HG03558 (cell line): ENCODE results near the gene IKZF3.
"Not testable (repeated sequence)": the region's sequence is repeated elsewhere in the genome, so short reads cannot be mapped to it uniquely, and the experiment has no call there.

ENCODE experiments used
- ATAC-seq: cut with Tn5 transposase; IDR thresholded peaks from one replicate; pipeline ENCODE4 v1.9.1; 2021; ENCODE audit warnings: moderate number of reproducible peaks; ENCODE audit not compliant: unreplicated experiment; ENCODE audit errors: extremely low read depth

The IKZF3 gene

DNA sequence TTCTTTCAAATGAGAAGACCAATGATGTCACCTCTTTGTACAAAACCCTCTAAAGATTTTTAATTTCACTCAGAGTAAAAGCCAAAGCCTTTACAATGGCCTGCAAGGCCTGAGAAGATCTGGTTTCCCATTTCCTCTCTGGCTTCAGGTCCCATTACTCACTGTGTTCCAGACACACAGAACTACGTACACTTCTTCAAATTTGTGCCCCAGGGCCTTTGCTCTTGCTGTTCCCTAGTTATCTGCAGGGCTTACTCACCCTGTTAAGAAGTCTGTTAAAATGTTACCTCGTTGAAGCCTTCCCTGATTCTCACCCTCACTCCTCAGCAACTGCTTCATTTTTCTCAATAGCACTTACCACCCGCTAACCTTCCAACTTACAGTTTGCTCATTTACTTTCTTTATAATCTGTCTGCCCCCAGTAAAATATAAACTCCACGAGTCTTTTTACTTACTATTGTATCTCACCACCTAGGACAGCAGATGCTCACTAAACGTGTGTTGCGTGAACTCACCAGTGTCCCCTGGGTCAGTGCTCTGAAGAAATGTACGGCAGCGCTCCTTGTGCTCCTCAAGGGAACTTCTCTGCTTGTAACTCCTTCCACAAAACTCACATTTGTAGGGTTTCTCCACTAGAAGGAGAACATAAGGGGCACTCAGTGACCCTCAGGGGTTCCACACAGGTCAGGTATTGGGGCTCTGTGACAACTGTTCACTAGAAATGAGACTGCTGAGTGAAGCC lies 76.2 kb downstream of the IKZF3 start:
- no peak for ATAC-seq

DNA sequence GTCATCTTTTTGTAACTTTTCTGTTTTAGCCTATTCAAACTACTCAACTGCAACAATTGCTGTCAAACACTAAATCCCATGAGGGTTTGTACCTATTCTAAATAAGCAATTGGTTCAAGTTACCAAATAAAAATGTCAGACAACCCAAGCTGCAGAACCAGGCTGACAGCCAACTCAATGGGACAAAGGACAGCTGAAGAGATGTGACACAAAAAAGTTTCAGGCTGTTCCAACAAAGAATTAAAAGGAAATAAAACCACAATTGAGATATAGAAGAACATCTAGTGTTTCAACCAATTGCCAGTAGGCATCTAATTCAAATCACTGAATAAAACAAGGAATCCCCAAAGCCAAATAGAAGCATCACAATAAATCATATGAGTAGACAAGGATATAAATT lies 77.1 kb downstream of the IKZF3 start:
- ATAC-seq = no peak

DNA sequence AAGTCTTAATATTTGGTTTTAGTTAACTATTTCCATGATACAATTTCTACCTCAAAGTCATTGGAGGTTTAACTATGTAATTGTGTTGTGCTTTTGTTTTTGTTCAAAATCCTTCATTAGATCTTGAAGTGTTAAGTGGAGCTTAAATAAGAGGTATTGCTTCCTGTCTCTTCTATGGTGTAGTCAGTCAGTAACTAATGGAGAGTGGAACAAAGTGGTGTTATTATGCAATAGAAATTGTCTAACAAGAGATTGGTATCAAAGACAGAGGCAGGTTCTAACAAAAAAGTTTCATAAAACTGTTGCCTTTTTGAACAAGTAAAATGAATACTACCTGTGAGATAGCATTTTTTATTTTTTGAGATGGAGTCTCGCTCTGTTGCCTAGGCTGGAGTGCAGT lies 81.1 kb downstream of the IKZF3 start:
- ATAC-seq = no peak

DNA sequence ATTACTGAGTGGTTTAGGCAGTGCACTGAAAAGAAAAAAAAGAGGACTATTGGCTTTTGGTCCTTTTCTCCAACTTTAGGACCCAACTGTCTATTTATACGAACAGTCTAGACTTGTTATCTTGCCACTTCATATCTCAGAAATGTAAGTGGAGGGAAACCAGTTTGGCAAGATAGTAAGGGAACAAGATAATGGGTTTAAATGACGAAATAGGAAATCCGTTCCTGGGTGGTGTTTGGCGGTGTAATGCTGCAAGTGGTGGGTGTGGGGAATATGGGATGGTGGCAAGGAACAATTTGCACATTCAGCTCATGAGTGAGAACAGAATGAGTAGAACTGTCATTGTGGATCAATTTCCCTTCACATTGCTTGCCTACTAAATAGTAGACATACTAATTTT lies 81.6 kb downstream of the IKZF3 start:
- no peak for ATAC-seq

DNA sequence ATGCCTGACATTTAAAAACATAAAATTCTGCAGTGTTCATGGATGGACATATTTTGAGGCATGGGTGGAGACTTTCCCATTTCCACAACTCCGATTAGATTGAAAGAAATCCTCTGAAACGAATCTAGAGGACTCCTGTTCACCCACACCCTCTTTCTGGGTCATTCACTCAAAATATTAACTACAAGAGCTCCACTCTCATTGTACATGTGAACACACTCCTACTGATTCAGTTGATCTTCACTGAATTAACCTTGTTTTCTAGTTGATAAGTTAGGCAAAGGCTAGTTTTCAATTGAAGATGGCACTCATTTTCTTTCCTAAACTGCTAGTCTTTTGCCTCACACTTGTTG lies 82.3 kb downstream of the IKZF3 start:
- no peak for ATAC-seq

DNA sequence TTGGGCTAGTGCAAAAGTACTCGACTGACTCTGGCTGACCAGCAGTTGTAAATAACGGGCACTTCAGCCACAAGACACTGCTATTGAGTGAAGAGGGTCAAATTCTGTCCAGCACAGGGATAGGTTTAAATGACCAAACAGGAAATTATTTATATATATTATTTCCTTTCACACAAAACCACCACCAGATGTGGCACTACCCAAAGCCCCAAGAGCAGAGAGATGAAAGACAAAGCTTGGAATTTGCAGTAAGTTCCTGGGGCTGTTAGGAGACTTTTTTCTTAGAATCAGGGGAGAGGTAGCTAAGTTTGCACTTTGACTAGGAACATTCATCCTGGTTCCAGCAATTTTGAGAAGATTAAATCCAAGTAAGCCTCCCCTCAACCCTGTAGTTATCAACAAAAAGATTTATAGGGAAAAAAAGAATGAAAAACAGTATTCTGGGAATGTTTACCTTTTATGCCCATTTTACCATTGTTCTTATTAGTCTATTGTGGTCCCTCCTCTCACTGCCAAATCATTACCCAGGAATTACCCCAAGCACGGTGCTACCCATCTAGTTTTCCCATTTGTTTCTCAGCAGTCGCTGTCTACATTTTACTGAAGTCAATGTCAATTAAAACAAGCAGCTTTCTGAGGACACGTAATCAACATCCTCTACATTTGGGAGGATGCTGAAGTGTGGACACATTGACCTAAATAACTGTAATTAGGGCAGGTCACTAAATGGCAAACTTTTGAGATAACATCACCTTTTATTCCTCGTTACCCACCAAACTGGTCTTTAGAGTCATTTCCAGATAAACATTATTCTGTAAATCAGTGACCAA lies 82.9 kb downstream of the IKZF3 start:
- ATAC-seq = no peak

DNA sequence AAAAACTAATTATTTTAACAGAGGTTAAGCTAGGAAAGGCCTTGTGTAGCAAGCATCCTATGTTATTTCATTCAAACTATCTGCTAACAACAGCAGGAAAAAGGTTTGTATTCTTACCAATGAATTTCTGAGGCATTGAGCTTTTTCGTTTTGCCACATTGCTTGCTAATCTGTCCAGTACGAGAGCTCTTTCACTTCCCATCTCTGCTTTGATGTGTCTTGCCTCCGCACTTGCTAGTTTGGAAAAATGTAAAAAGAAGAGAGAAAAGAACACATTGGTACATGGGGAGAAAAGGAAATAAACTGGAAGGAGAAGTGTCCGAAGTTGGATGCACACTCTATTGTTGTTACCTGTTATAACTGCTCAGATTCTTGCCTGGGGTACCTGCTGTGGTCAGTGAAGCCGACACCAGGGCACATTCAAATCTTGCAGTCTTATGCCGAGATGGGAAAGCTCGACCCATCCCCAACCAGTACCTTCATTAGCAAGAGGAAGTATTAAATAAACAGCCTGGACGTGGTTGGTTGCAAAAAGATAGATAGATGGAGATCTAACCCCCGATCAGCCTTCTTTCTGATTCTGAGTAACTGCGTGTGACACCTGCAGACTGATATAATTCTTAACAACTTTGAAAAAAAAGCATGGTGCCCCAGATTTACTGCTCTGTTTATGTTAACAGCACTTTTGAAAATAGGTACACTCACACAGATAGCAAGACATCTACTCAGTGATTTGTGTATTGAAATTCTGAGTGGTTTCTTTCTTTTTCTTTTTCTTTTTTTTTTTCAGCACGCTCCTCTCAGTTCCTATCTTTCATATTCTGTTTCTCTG lies 86.4 kb downstream of the IKZF3 start:
- ATAC-seq = no peak

DNA sequence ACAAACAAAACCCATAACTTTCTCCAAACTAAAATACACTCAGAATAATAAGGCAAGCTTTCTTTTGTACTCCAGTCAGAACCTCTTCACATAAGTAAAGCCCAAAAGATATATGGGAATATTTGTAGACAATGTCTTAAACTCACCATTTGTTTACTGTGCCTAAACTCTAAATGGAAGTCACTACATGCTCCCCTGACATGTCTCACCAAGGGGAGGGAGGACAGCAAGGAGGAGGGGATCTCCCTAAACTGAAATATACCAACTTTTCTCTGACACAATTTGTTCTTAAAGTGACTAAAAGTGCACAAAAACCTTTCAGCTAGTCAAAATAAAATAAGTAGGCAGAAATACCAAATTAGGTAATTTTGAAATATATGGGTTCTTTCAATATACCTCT lies 87.9 kb downstream of the IKZF3 start:
- no peak for ATAC-seq

DNA sequence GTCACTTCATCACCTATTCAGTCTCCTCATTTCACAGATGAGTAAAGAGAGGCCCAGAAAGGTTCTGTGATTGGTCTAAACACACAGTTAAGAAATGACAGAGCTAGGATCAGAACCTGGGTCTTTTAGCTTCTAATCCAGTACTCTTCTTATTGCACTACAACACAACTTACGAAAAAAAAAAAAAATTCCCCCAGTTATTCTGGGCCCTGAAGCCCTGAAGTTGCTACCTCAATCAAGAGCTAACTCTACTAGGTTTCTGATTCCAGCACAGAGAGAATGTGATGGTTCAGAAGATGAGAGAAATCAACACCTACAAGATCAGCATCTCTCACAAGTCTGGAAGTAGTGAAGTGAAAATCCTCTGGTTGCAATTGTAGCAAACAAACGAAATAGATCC lies 89.1 kb downstream of the IKZF3 start:
- ATAC-seq = no peak

DNA sequence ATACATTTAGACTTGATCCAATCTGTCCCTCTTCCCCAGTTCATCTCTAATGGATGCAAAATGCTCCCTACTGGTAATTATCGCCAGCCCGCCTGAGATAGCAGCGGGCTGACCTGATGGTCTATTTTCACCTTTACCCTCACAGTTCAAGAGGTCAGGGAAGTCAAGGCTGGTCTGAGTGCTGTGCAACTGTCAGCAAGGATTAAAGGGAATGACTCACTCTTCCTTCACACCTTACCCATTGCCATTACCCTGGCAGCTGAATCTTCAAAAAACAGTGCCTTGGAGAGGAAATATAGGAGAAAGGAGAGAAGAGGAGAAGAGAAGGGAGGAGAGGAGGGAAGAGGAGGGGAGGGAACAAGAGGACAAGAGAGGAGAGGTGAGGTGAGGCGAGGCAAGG lies 90.1 kb downstream of the IKZF3 start:
- ATAC-seq = no peak

DNA sequence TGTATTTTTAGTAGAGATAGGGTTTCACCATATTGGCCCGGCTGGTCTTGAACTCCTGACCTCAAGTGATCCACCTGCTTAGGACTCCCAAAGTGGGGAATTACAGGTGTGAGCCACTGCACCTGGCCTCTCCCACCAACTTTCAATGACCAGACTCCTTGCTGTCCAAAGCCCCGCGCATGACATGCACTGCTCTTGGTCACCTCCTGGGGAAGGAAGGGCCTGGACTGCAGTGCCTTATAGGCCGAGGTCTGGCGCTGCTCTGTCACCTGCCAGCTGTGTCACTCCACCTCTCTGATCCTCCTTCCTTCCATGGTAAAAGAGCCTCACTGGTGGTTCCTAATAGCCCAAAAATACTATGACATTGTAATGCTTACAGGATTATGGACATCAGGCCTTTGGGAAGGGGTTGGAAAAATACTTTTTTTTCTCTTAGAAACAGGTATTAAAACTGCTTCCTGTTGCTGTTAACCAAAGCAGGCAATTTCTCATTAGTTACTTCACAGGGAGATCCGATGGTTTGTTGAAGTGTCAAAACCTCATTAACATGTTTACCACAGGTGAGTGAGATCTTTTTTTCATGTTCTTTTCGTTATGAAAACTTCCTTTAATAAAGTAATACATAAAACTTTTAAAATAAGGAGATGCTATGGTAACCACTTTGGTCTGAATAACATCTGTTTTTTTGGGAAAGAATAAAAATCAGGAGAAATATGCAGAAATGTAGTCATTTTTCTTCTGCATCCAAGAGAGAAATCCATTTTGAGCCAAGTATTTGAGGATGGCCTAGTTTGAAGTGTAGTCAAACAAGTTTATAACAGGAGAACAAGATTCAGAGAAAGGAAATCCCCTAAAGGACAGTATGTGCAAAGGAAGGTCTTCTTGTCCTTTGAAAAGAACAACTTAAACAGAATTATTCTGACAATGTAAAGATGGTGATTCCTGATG lies 90.9 kb downstream of the IKZF3 start:
- no peak for ATAC-seq

DNA sequence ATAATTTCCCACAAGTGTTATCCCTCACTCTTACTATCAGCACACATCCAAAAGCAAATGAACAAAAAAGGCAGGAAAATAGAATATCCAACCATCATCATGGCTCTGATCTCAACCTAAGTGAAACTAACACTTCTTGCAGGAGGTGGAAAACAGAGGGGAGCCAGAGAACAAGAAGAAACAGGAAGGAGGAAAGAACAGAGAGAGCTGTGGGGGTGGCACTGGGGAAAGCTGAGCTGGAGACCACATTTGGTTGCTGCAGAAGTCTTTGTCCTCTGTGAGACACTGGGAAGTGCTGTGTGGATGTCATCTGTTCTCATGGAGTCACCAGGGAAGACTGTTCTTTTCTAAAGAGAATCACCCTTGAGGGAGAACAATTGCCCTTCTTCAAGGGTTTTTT lies 91.7 kb downstream of the IKZF3 start:
- no peak for ATAC-seq

DNA sequence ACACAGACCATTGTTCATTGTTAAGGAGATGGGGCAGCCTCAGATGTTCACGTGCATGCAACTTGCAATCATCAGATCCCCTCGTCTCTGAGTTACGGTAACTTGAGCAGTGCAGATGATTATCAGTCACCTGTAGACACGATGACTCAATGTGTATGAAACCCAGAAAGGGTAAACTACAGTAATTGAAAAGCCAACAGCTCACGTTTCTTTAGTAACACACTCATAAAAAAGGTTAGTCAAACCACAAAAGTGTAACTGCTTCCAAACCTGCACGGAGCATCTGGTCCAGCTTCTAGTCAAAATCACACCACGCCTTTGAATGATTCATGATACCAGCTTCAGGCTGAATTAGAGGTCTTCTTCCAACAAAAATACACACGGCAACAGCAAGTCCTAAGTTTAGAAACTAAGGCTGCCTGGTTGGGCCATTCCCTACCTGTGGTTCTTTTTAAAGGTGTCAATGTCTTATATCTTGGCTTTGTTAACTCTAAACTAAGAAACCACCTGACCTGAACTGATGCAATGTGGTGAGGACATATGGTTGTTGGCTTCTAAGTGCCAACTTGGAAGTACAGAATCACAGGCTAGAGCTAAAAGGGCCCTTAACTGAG lies 94.0 kb downstream of the IKZF3 start:
- peak; percentile 58 for ATAC-seq

DNA sequence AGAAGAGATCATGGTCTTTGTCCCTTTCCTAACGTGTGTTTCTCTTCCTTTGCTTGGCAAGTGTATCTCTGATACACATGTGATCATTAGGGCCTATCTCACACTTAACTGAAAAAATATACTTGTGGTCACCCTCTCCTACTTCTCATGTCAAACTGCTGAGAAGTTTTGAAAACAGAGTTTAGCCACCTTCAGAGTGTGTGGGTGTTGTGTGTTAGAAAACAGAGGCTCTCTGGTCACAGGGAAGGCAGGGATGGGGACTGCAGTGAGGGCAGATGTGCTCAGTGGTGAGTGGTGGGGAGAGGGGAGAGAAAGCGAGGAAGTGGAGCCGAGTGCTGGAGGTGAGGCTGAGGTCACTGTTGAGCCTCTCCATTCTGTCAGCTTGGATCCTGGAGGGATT lies 97.0 kb downstream of the IKZF3 start:
- ATAC-seq = no peak

DNA sequence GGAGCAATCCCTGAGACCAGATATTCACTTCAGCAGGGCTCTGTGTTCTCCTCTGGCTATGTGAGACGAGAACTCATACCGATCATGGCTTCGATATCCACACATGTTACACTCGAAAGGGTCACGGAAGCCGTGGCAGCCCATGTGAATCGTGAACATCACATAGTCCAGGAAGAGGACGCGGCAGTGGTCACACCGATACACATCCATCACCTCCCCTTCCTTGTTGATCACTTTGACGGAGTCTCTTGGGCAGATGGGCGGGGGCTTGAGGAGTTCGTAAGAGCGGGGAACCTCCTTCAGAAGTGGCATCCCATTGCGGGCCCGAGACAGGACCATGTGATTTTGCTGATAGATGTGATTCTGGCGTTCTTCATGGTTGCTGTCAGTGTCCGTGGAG lies 98.3 kb downstream of the IKZF3 start:
- ATAC-seq = no peak

DNA sequence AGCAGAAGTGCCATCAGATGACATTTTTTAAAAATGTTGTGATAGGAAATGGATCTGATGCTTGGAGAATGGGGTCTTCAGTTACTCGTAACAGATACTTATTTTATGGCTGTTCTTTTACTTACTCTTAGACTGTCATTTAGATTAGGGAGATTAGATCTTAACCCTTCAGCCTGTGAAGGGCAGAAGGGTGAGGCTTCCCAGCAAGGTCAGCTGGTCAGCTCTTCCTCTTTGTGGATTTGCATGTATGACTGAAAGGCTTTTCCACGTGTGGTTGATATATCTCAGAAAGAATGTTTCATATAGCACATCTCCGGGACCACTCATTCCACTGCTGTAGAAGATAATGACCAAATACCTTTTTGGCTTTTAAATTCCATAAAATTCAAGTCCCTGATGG lies 98.9 kb downstream of the IKZF3 start:
- ATAC-seq = no peak

DNA sequence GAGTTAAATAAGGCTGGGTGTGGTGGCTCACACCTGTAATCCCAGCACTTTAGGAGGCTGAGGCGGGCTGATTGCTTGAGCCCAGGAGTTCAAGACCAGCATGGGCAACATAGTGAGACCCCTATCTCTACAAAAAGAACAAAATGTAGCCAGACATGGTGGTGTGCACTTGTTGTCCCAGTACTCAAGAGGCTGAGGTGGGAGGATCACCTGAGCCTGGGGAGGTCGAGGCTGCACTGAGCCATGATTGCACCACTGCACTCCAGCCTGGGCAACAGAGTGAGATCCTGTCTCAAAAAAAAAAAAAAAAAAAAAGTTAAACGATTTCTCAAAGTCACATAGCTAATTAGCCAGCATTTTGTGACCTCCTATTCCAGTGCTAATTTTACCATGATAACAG lies 99.9 kb downstream of the IKZF3 start:
- ATAC-seq = not testable (repeated sequence)

DNA sequence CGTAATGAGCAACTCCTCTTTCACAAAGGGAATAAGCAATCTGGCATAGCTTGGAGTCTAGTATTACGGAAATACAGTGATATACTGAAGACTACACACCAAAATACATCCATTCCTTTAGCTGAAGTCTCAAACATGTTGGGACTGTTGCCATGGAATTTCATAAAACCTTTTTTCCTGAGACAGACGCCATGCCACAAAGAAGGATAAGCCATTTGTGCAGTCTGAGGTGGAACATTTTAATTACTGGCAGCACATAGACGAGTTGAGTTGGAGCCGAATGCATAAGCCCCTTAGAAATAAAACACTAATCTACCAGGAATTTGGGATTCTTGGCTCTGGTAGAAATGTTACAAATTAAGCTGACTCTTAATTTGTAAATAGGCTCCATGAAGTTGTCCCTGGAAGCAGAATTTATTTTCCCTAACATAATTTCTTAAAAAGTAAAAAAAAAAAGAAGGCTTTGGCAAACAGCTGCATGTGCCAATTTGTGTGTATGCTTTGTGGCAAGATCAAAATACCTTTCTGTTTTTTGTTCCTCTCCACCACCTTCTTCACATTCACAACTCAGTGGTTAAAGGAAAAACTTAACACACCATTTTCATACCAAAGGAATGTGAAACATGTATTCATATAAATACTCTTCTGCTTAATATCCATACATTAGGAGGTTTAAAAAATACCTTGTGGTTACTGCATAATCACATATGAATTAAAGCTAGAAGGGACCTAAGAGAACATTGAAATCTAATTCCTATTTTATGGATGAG lies 100.9 kb downstream of the IKZF3 start:
- ATAC-seq = no peak
